ENCODE measurements around the gene RPAIN. TPM values are rescaled to one million over a fixed set of nuclear protein-coding genes. Genes with fewer than 3 reads are reported as not detected.
"Not testable (repeated sequence)": the region's sequence is repeated elsewhere in the genome, so short reads cannot be mapped to it uniquely, and the experiment has no call there.

The RPAIN gene
- total RNA-seq, 1 experiment from 2014 or later, result 29.4 TPM

- no peak for DNase-seq (ENCODE audit: low read depth)
Observed at GRCh38 chr17:5429191-5429887, 9.4 kb downstream of the RPAIN start.

- no peak for DNase-seq (ENCODE audit: low read depth)
Observed at GRCh38 chr17:5430413-5430999, 10.5 kb downstream of the RPAIN start.

- DNase-seq (ENCODE audit: low read depth), result not testable (repeated sequence)
Observed at GRCh38 chr17:5431234-5431633, 11.3 kb downstream of the RPAIN start.

GRCh38 chr17:5431949-5432556, 12.1 kb downstream of the RPAIN start:
- no peak for DNase-seq (ENCODE audit: low read depth)

- no peak for DNase-seq (ENCODE audit: low read depth)
Observed at GRCh38 chr17:5434984-5435383, 15.0 kb downstream of the RPAIN start.

DNA sequence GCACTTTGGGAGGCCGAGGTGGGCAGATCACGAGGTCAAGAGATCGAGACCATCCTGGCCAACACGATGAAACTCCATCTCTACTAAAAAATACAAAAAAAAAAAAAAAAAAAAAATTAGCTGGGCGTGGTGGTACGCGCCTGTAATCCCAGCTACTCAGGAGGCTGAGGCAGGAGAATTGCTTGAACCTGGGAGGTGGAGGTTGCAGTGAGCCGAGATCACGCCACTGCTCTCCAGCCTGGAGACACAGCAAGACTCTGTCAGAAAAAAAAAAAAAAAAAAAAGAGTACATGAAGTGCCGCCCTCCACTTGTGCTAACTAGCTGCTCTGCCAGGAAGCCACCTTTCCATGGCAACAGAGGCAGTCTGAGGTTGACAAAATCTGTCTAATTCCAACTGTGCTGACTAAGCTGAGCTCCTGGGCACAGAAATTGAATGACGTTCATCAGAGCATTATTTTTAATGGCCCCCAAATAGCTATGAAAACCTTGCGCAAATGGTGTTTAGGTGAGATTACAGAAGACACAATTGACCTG, 15.9 kb downstream of the RPAIN start:
- not testable (repeated sequence) for DNase-seq (ENCODE audit: low read depth)

DNA sequence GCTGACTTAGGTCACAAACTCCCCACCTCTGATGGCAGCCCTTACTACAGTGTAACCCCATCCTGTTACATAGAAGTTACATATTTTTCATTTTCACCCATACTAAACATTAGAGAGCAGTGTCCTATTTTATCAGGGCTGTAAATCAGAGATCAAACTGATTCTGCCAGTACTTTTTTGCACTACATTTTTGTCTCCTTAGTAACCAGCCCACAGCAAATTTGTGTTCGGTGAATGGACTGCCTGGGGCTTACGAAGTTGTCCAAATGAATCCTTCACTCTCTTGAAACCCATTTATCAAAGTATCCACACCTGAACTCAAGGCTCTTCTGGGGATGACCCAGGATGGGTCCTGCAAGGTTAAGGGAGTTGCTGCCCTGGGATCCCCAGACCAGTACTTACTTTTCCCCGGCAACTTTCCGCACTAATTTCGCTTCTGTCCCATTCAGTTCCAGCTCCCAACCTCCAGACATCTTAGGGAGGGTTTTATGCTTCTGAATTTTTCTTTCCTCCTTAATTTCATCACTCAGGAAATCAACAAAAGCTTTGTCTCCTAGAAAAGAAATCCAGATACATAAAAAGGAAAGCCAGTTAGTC, 17.8 kb downstream of the RPAIN start:
- peak; percentile 61 for DNase-seq (ENCODE audit: low read depth)

DNA sequence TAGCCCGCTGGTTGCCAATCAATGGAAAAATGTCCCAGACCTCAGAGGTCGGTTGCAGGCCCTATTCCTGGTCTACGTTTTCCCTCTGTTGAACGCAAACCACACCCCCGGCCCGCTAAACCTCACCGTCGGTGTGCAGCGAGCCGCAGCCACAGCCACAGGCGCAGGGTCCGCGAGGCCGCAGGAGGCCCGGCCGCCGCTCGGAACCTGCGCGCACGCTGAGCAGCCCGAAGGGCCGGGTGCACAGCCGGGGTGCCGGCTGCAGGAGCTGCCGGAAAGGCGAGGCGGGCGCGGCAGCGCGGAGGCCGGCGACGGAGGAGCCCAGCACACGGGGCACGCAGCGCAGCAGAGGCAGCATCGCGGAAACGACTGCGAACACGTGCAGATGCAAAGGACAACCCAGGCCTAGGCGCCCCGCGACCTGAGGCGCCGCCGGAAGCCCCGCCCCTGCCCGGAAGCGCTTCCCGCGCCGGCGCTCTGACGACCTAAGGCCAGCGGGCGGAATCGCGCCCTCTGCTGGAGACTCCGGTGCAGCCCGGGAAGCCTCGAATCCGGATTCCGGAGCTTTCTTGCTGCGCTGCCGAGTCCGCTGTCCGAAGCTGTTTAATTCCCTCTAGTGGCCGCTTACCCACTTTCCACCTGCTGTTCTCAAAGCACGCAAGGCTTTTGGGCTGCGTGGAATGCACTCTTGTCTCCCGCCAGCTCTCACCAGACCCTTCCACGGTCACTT, 18.9 kb downstream of the RPAIN start, which contains the start of gene C1QBP:
TSS of gene C1QBP (minus strand) at position 440 of the 730 bp plus-strand sequence. CDS start at position 358, 82 bp downstream.
- peak; percentile 86 for DNase-seq (ENCODE audit: low read depth)

- no peak for DNase-seq (ENCODE audit: low read depth)
Observed at GRCh38 chr17:5439446-5439764, 19.4 kb downstream of the RPAIN start.

GRCh38 chr17:5443728-5444127, 23.7 kb downstream of the RPAIN start:
- DNase-seq (ENCODE audit: low read depth), result no peak

DNA sequence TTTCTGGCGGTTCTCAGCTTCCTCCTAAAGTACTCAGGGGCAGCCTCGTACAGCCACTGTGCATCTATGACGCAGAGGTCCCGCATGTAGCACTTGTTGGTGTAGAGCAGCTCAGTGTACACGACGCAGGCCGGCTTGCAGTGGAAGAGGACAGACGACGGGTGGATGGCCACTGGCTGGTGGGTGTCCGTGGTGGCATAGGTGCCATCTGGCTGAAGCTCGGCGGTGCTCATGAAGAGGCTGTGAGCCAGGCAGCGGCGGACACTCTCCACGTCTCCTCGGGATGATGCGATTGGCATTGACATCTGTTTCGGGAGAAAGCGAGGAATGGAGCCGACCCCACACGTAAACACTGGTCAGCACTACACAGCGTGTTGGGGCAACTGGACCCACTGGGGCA, 24.2 kb downstream of the RPAIN start:
- DNase-seq (ENCODE audit: low read depth), result no peak

- no peak for DNase-seq (ENCODE audit: low read depth)
Observed at GRCh38 chr17:5446786-5447185, 26.8 kb downstream of the RPAIN start.

GRCh38 chr17:5464717-5465507, 44.9 kb downstream of the RPAIN start:
- no peak for DNase-seq (ENCODE audit: low read depth)

- no peak for DNase-seq (ENCODE audit: low read depth)
Observed at GRCh38 chr17:5466295-5466694, 46.3 kb downstream of the RPAIN start.

- DNase-seq (ENCODE audit: low read depth), result peak; percentile 2
Observed at GRCh38 chr17:5467416-5467815, 47.4 kb downstream of the RPAIN start.

- DNase-seq (ENCODE audit: low read depth), result no peak
Observed at GRCh38 chr17:5468075-5468473, 48.1 kb downstream of the RPAIN start.

DNA sequence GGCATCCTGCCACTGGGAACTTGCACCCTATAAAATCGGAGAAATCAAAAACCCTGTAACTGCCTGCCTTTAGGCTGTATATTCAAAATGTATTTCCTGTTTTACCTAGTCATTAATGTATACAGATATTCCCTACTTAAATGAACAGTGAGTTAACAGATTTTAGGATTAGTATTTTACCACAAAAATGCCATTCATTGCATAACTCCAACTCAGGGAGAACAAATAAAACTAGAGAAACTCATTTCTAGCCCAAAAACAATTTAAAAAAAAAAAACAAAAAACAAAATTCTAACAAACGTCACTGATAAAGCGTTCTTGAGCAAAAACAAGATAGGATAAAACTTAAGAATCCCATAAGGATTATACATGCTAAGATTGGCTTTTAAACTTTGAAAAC, 52.5 kb downstream of the RPAIN start:
- no peak for DNase-seq (ENCODE audit: low read depth)

- no peak for DNase-seq (ENCODE audit: low read depth)
Observed at GRCh38 chr17:5473906-5474305, 53.9 kb downstream of the RPAIN start.

DNA sequence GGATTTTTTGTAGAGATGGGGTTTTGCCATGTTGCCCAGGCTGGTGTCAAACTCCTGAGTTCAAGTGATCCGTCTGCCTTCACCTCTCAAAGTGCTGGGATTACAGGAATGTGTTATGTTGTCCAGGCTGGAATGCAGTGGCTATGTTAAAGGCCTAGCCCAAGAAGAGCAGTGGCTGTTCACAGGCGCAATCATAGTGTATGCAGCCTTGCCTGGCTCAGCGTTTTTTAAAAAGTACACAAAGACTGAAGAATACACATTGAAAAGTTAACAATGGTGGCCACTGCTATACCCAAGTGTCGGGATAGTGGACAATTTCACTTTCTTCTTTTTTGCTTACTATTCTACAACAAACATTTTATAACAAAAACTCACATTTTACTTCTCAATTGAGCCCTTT, 59.0 kb downstream of the RPAIN start:
- no peak for DNase-seq (ENCODE audit: low read depth)

GRCh38 chr17:5480962-5481361, 61.0 kb downstream of the RPAIN start:
- no peak for DNase-seq (ENCODE audit: low read depth)

DNA sequence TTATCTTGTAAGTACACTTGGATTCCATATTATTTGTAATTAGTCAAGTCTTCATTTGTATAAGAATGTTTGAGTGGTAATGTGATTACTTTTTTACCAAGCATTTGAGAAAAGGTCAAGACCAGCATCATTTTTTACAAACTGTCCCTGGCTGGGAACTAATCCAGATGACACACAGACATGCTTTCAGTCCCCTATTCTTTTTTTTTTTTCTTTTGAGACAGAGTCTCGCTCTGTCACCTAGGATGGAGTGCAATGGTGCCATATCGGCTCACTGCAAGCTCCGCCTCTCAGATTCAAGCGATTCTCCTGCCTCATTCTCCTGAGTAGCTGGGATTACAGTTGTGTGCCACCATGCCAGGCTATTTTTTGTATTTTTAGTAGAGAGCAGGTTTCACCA, 61.5 kb downstream of the RPAIN start:
- no peak for DNase-seq (ENCODE audit: low read depth)
